IMR-90 (cell line): Measurements from ENCODE around the gene FES. TPM values are rescaled to one million over a fixed set of nuclear protein-coding genes. Genes with fewer than 3 reads are reported as not detected.

Source experiments
- microRNA-seq, 2 experiments: library from miRNA; stranded (forward) in 1 of 2; unstranded in 1 of 2; fragments of 10-50 nt in 1 of 2; fragments of <30 nt in 1 of 2; gene quantifications in 1 of 2; microRNA quantifications in 1 of 2; one replicate each; pipeline versions ENCODE3 to v1.1.0; 2013 to 2020; ENCODE audit not compliant: insufficient read depth in 1 of 2, insufficient read length in 1 of 2, unreplicated experiment in 1 of 2
- polyA plus RNA-seq, 3 experiments: library from polyadenylated mRNA; depleted of rRNA; stranded (reverse); fragments of >200 nt; gene quantifications; 2 replicates each; pipeline ENCODE4 v1.2.3, GENCODE V29; 2012; ENCODE audit warnings: low replicate concordance in 1 of 3
- small RNA-seq, 5 experiments: library from RNA; depleted of rRNA; stranded (forward); fragments of <200 nt; gene quantifications; one replicate each; pipeline ENCODE3, GENCODE V24; 2012
- total RNA-seq: library from RNA; depleted of rRNA; stranded (reverse); fragments of >200 nt; gene quantifications from 2 replicates; pipeline ENCODE4 v1.2.3, GENCODE V29; 2012; rRNA removed

Gene FES
- total and polyA plus RNA-seq, 2 of the 4 experiments (the other 2 are of a cell fraction) = 10.5 to 11.7 TPM

Small RNAs within 50 kb of the gene (microRNA-seq; reads per million reads assigned to microRNA genes)
- gene RN7SL363P (ENCODE audit: insufficient read depth, insufficient read length) = not detected

Small RNAs within 50 kb of the gene (small RNA-seq; reads per million reads assigned to genes)
- 0 reads per million in 5 experiments for gene RN7SL363P

Other genes starting within 250 kb of the FES start
- gene BLM, start 167.2 kb upstream of the FES start, total RNA-seq = 6.5 and 7.2 TPM in 2 replicates
- 2.3 and 2.5 TPM in 2 replicates for gene BLM, start 167.2 kb upstream of the FES start, polyA plus RNA-seq (2012; rRNA removed)
- 30.8 and 34.8 TPM in 2 replicates for gene FURIN, start 15.9 kb upstream of the FES start, total RNA-seq
- gene FURIN, start 15.9 kb upstream of the FES start, polyA plus RNA-seq (2012; rRNA removed) = 54.3 and 59.5 TPM in 2 replicates
- gene MAN2A2, start 18.8 kb downstream of the FES start, total RNA-seq = 3.4 and 6.1 TPM in 2 replicates
- 52.5 and 55.5 TPM in 2 replicates for gene MAN2A2, start 18.8 kb downstream of the FES start, polyA plus RNA-seq (2012; rRNA removed)
- gene HDDC3, start 48.0 kb downstream of the FES start, total RNA-seq = 7.2 and 7.9 TPM in 2 replicates
- 10.7 and 10.8 TPM in 2 replicates for gene HDDC3, start 48.0 kb downstream of the FES start, polyA plus RNA-seq (2012; rRNA removed)
- 85.3 and 100 TPM in 2 replicates for gene UNC45A, start 50.8 kb downstream of the FES start, total RNA-seq
- gene UNC45A, start 50.8 kb downstream of the FES start, polyA plus RNA-seq (2012; rRNA removed) = 68.9 and 77.5 TPM in 2 replicates
- 3.9 and 4.4 TPM in 2 replicates for gene RCCD1, start 70.4 kb downstream of the FES start, total RNA-seq
- gene RCCD1, start 70.4 kb downstream of the FES start, polyA plus RNA-seq (2012; rRNA removed) = 9.9 TPM in 2 replicates
- 148 and 208 TPM in 2 replicates for gene PRC1, start 110.0 kb downstream of the FES start, total RNA-seq
- gene PRC1, start 110.0 kb downstream of the FES start, polyA plus RNA-seq (2012; rRNA removed) = 131 and 132 TPM in 2 replicates
- 7.5 and 9.0 TPM in 2 replicates for gene VPS33B, start 138.1 kb downstream of the FES start, total RNA-seq
- gene VPS33B, start 138.1 kb downstream of the FES start, polyA plus RNA-seq (2012; rRNA removed) = 11.3 and 12.3 TPM in 2 replicates
- gene SV2B, start 215.8 kb downstream of the FES start, total RNA-seq = not detected in 2 replicates
- not detected in 2 replicates for gene SV2B, start 215.8 kb downstream of the FES start, polyA plus RNA-seq (2012; rRNA removed)